K562 (cell line): Measurements from ENCODE around the gene RCOR2. TPM values are rescaled to one million over a fixed set of nuclear protein-coding genes. Genes with fewer than 3 reads are reported as not detected.

Experiments
- KLF6 ChIP-seq: fragments of 250-450 bp; sonication (Bioruptor Pico); IDR thresholded peaks from 2 replicates; pipeline ENCODE4 v1.4.0; 2020; ENCODE audit warnings: mild to moderate bottlenecking, moderate library complexity, borderline replicate concordance
- PCBP2 ChIP-seq: fragments of 200-400 bp; formaldehyde crosslinking; IDR thresholded peaks from 2 replicates; pipeline ENCODE4 v1.6.1; 2018; ENCODE audit warnings: low read length, low read depth, mild to moderate bottlenecking, moderate library complexity; ENCODE audit not compliant: poor library complexity, severe bottlenecking
- PHF21A ChIP-seq: fragments of 450-650 bp; IDR thresholded peaks from 2 replicates; pipeline ENCODE4 v1.6.1; 2017; ENCODE audit warnings: low read depth, borderline replicate concordance
- TAF15 ChIP-seq: fragments of 200-400 bp; formaldehyde crosslinking; IDR thresholded peaks from 2 replicates; pipeline ENCODE4 v1.6.1; 2017; ENCODE audit warnings: mild to moderate bottlenecking, low read depth, low read length, moderate library complexity
- ZNF707 ChIP-seq: fragments of 250-450 bp; sonication (Bioruptor Pico); conservative IDR thresholded peaks from 2 replicates; pipeline ENCODE4 v1.8.0; 2022; ENCODE audit warnings: inconsistent platforms, mild to moderate bottlenecking, moderate library complexity
- polyA plus RNA-seq, 8 experiments: library from polyadenylated mRNA; depleted of rRNA in 4 of 8; stranded (reverse) in 5 of 8; unstranded in 3 of 8; fragments of >200 nt; fragmentation: Nextera tagmentation in 2 of 8; fragmentation: Illumina TruSeq in 1 of 8; extraction: Ambion mirVana in 2 of 8; extraction: Trizol in 1 of 8; gene quantifications; 2 replicates each; pipeline versions ENCODE4 v1.2.1 to v1.2.3, GENCODE V29; 2011 to 2014; ENCODE audit warnings: inconsistent platforms in 1 of 8, missing spikeins in 1 of 8
- total RNA-seq, 7 experiments: library from RNA; depleted of rRNA in 6 of 7; stranded (reverse); fragments of >200 nt in 6 of 7; fragmentation: Illumina TruSeq in 2 of 7; extraction: Trizol in 2 of 7; gene quantifications; 2 replicates each; pipeline versions ENCODE4 v1.2.1 to v1.2.3, GENCODE V29; 2011 to 2021; ENCODE audit warnings: low replicate concordance in 1 of 7
- TF ChIP-seq, protein P1 (sequence below): sonication (generic); formaldehyde crosslinking; IDR thresholded peaks from 2 replicates; pipeline ENCODE4 v1.8.1; 2022; ENCODE audit warnings: missing genetic modification reagents
- TF ChIP-seq, protein P2 (sequence below): IDR thresholded peaks from 2 replicates; pipeline ENCODE4 v1.6.1; 2012; ENCODE audit warnings: low read depth, low read length, improper control_type of control experiment, borderline replicate concordance
- TF ChIP-seq, protein P3 (sequence below): fragments of 450-650 bp; IDR thresholded peaks from 2 replicates; pipeline ENCODE4 v1.6.1; 2016; ENCODE audit warnings: mild to moderate bottlenecking, moderate library complexity
- TF ChIP-seq, protein P4 (sequence below): fragments of 250-450 bp; sonication (Bioruptor Pico); IDR thresholded peaks from 2 replicates; pipeline ENCODE4 v1.4.0; 2020; ENCODE audit warnings: mild to moderate bottlenecking

The RCOR2 gene
- total and polyA plus RNA-seq, 9 of the 15 experiments (the other 6 are each of a cell fraction or from before 2014, with no cell fraction given): 0.04 to 6.5 (median 2.5) TPM; not detected in 1

DNA sequence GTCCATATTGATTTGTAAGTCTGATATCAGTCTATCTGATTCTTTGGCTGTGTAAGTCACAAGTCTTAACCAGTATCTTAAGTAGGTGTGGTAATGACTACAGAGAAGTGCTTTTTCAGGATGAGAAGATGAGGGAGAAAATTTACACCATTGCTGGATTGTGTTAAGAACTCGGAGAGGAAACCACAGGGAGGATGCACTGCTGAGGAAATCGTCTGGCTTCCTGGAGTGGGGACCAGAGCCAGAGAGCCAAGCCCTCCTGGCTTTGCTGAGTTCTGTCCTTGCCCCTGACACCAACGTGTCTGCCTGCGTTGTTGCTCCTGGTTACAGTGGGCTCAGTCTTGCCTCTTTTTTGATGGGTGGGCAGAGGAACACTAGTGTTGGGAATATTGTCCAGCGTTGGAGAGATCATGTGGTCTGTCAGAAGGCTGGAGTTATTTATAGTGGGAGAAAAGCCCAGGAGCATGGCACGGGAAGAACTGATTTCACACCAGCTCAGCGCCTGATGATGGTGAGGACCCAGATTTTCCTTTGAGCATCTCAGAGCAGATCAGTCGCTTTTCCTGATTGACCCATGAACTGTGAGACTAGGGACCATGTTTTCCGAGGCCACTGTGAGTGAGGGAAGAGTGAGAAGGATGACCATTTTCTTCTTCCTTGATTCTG is 48.4 kb downstream of the RCOR2 start (continued):
- TF ChIP-seq, protein P1, sequence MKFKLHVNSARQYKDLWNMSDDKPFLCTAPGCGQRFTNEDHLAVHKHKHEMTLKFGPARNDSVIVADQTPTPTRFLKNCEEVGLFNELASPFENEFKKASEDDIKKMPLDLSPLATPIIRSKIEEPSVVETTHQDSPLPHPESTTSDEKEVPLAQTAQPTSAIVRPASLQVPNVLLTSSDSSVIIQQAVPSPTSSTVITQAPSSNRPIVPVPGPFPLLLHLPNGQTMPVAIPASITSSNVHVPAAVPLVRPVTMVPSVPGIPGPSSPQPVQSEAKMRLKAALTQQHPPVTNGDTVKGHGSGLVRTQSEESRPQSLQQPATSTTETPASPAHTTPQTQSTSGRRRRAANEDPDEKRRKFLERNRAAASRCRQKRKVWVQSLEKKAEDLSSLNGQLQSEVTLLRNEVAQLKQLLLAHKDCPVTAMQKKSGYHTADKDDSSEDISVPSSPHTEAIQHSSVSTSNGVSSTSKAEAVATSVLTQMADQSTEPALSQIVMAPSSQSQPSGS (CRISPR knock-in tag): no peak
- TF ChIP-seq, protein P2, sequence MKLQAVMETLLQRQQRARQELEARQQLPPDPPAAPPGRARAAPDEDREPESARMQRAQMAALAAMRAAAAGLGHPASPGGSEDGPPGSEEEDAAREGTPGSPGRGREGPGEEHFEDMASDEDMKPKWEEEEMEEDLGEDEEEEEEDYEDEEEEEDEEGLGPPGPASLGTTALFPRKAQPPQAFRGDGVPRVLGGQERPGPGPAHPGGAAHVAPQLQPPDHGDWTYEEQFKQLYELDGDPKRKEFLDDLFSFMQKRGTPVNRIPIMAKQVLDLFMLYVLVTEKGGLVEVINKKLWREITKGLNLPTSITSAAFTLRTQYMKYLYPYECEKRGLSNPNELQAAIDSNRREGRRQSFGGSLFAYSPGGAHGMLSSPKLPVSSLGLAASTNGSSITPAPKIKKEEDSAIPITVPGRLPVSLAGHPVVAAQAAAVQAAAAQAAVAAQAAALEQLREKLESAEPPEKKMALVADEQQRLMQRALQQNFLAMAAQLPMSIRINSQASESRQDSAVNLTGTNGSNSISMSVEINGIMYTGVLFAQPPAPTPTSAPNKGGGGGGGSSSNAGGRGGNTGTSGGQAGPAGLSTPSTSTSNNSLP: no peak
- TF ChIP-seq, protein P3, sequence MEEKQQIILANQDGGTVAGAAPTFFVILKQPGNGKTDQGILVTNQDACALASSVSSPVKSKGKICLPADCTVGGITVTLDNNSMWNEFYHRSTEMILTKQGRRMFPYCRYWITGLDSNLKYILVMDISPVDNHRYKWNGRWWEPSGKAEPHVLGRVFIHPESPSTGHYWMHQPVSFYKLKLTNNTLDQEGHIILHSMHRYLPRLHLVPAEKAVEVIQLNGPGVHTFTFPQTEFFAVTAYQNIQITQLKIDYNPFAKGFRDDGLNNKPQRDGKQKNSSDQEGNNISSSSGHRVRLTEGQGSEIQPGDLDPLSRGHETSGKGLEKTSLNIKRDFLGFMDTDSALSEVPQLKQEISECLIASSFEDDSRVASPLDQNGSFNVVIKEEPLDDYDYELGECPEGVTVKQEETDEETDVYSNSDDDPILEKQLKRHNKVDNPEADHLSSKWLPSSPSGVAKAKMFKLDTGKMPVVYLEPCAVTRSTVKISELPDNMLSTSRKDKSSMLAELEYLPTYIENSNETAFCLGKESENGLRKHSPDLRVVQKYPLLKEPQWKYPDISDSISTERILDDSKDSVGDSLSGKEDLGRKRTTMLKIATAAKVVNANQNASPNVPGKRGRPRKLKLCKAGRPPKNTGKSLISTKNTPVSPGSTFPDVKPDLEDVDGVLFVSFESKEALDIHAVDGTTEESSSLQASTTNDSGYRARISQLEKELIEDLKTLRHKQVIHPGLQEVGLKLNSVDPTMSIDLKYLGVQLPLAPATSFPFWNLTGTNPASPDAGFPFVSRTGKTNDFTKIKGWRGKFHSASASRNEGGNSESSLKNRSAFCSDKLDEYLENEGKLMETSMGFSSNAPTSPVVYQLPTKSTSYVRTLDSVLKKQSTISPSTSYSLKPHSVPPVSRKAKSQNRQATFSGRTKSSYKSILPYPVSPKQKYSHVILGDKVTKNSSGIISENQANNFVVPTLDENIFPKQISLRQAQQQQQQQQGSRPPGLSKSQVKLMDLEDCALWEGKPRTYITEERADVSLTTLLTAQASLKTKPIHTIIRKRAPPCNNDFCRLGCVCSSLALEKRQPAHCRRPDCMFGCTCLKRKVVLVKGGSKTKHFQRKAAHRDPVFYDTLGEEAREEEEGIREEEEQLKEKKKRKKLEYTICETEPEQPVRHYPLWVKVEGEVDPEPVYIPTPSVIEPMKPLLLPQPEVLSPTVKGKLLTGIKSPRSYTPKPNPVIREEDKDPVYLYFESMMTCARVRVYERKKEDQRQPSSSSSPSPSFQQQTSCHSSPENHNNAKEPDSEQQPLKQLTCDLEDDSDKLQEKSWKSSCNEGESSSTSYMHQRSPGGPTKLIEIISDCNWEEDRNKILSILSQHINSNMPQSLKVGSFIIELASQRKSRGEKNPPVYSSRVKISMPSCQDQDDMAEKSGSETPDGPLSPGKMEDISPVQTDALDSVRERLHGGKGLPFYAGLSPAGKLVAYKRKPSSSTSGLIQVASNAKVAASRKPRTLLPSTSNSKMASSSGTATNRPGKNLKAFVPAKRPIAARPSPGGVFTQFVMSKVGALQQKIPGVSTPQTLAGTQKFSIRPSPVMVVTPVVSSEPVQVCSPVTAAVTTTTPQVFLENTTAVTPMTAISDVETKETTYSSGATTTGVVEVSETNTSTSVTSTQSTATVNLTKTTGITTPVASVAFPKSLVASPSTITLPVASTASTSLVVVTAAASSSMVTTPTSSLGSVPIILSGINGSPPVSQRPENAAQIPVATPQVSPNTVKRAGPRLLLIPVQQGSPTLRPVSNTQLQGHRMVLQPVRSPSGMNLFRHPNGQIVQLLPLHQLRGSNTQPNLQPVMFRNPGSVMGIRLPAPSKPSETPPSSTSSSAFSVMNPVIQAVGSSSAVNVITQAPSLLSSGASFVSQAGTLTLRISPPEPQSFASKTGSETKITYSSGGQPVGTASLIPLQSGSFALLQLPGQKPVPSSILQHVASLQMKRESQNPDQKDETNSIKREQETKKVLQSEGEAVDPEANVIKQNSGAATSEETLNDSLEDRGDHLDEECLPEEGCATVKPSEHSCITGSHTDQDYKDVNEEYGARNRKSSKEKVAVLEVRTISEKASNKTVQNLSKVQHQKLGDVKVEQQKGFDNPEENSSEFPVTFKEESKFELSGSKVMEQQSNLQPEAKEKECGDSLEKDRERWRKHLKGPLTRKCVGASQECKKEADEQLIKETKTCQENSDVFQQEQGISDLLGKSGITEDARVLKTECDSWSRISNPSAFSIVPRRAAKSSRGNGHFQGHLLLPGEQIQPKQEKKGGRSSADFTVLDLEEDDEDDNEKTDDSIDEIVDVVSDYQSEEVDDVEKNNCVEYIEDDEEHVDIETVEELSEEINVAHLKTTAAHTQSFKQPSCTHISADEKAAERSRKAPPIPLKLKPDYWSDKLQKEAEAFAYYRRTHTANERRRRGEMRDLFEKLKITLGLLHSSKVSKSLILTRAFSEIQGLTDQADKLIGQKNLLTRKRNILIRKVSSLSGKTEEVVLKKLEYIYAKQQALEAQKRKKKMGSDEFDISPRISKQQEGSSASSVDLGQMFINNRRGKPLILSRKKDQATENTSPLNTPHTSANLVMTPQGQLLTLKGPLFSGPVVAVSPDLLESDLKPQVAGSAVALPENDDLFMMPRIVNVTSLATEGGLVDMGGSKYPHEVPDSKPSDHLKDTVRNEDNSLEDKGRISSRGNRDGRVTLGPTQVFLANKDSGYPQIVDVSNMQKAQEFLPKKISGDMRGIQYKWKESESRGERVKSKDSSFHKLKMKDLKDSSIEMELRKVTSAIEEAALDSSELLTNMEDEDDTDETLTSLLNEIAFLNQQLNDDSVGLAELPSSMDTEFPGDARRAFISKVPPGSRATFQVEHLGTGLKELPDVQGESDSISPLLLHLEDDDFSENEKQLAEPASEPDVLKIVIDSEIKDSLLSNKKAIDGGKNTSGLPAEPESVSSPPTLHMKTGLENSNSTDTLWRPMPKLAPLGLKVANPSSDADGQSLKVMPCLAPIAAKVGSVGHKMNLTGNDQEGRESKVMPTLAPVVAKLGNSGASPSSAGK: no peak
- TF ChIP-seq, protein P4, sequence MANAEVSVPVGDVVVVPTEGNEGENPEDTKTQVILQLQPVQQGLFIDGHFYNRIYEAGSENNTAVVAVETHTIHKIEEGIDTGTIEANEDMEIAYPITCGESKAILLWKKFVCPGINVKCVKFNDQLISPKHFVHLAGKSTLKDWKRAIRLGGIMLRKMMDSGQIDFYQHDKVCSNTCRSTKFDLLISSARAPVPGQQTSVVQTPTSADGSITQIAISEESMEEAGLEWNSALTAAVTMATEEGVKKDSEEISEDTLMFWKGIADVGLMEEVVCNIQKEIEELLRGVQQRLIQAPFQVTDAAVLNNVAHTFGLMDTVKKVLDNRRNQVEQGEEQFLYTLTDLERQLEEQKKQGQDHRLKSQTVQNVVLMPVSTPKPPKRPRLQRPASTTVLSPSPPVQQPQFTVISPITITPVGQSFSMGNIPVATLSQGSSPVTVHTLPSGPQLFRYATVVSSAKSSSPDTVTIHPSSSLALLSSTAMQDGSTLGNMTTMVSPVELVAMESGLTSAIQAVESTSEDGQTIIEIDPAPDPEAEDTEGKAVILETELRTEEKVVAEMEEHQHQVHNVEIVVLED (CRISPR knock-in tag): no peak
- TF ChIP-seq ZNF707 (CRISPR knock-in tag) (no peak), TAF15 (no peak), PCBP2 (no peak), PHF21A (no peak), KLF6 (CRISPR knock-in tag) (no peak)
